COLO829 (cell line): ENCODE measurements around the gene GRB7.
"Not testable (repeated sequence)": the region's sequence is repeated elsewhere in the genome, so short reads cannot be mapped to it uniquely, and the experiment has no call there.

Experiments used
- DNase-seq: peaks from one replicate; pipeline ENCODE4 v3.0.0; 2012; ENCODE audit warnings: low spot score

GRB7 gene

DNA sequence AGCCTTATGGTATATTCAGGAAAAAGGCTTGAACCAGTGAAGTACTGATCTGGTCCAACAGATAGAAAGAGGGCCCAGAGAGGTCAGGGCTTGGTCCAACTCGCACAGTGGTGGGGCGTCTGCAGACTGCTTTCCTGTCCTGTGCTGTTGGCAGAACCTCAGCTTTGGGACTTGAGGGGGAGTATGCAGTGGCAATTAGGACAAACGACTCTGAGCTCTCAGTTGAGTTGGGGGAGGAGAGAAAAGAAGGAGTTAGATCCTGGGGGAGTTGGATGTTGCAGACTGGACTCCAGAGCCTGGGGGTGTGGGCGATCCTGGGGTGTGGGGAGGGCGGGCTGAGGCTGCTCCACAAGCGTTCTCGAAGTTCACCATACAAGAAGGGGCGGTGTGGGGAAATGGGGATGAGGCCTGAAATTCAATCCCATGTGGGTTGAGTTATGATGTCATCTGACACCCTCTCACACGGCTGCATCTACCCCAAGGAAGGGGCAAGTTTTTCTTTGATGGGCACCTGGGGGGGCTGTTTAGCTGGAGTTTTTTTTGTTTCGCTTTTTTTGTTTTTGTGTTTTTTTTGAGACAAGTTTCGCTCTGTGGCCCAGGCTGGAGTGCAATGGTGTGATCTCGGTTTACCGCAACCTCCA lies 14.6 kb downstream of the GRB7 start:
- no peak for DNase-seq

DNA sequence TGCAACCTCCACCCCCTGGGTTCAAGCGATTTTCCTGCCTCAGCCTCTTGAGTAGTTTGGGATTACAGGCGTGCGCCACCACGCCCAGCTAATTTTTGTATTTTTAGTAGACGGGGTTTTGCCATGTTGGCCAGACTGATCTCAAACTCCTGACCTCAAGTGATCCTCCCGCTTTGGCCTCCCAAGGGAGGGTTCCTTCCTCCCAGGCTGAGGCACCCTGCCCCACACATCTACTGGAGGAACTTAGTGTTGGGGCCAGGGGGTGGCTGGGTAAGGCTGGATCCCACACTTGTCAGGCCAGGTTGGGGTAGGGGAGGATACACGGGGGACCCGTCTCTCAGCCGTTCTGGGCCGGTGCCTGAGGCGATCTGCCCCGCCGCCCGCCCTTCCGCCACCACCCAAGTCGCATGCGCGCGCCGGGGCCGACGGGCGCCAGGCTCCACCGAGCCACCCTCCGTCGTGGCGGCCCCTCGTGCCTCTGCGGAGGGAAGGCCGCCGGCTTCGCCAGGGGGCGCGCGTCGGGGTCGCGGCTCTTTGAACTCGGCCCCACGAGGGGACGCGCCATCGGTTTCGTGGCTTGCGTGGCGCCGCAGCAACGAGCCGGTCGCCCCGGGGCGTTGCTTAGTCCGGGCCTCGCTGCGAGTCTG lies 15.9 kb downstream of the GRB7 start:
- DNase-seq = peak; percentile 27

DNA sequence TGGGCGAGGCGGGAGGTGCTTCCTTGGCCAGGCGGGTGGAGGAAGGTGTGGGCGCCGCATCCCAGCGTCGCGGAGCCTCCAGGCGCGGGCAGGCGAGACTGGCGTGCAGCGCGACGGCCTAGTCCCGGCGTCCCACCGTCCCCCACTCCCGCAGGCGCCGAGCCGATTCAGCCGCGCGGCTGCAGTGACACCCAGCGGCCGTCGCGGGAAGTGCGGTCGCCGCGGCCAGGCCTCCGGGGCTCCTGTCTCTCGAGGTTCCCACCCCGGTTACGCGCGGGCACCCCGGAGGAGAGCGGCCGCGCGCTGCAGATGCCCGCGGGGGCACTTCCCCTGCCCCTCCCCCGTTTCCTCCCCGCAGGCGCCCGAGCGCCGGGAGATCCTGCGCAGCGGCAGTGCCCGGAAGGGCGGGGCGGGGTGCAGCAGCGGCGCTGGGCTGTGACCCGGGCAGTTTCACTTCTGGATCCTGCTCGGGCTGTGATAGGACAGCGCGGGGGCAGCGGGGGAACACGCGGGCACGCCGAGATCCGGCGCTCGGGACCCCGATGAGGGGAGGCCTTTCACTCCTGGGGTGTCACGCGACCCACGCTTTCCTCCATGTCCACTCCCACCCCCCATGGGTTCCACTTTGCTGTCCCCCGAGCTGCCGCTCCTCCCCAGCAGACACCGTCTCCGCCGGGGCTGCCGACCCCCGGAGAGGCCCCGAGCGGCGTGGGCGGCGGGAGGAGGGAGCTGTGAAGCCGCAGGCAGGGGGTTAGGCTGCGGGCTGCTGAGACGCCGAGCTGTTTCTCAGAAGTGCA lies 16.6 kb downstream of the GRB7 start:
- DNase-seq = peak; percentile 84

DNA sequence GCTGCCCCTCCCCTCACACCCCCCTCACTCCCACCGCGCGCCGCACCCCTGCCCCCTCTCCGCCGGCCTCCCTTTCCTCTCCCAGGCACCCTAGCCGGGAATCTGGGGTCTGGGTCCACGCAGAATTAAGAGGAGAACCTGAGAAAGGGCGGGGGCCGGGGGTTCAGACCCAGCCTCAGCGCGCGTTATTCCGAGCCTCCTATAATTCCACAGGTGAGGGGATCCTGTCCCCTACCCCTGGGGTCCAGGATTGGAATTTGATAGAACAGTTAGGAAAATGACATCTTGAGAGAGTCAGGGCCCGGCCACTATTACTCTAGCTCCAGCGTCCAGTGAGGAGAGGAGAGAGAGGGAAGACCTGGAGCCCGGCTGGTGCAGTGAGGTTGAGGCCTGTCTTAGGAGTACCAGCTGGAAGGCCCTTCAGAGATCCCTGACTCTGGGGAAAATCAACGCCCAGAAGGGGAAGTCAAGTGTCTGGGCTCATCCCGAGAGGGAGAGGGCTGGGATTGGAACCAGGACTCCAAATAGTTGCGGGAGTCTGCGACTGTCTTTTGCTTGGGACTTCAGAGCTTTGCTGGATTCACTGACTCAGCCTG lies 17.3 kb downstream of the GRB7 start:
- DNase-seq = no peak

DNA sequence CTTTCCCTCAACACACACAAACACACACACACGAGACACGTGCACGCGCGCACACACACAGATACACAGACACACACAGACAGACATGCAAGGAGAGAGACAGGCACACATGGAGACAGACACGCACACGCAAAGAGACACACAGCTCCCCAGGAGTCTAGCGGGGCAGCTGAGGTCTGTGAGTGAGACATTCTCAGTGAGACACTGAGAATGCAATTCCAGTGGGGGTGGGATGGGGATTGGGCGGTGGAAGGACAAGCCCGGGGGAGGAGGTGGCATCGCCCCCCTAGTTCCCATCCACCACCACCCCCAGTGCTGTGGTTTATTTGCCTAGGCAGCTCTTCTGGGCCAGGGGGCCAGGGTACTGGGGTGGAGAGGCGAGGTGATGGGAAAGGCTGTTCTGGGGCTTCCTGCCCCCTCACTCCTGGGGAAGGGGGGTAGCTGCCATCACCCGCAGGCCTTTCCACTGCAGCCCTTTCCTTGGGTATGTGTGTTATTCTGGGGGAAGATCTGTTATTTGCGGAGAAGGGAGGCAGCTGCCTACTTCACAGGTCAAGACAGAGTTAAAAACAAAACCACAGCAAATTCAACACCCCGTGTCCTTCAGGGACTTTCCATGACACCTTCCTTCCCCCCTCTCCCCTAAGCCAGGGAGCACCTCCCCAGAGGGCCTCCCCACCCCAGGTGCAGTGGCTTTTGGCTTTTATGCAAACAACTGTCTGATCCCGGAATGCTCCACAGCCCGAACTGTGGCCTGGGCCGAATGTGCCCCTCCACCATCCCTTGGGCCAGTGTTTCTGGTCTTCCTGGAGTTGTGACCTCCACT lies 18.0 kb downstream of the GRB7 start:
- DNase-seq = no peak

DNA sequence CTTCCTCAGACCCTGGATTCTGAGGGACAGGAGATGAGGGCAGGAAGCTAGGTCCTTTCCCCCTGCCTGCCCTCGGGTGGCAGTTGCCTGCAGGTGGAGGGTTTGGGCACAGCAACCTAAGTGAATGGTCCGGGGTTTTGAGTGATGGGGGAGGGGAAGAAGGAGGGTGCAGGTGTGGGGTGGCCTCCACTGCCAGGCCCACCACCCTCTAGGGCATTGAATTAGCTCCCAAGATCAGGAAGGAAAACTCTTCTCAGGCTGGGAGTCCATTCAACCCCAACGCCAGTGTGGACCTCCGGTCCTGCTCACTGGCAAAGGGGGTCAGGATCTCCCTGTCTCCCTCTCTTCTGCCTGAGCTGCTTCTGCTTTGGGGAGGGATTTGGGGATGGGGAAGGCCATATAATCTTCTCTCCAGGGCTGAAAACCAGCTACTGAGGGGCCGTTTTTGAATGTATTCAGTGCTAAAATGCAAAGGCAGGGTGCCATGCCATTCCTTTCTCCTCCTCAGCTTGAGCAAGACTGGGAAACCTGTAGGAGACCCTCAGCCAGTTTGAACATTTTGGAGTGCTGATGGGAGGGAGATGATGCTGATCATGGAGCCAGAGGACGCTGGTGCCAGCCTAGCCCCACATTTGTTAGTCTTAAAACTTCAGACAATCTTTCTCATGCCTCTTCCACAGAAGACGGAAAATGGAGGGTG lies 18.8 kb downstream of the GRB7 start:
- DNase-seq = no peak

DNA sequence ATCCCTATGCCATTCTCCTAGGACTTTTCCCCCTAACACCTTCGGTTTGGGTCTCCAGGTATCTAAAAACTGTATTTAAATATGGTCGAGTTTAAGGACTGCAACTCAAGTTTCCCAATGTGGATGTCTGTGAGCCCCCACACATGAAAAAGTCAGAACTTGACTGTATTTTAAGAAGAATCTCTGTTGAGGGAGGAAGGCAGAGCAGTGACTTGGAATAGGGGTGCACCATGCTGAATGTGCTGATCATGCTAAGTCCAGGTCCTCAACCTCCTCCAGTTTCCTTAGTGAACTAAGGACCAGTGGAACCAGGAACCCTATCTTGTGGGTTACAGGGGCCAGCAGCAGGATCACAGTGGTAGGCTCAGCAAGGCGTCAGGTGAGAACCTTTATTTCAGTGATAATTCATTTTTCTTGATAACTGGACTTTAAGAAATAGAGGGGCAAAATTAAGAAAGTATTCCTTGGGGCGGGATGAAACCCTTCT lies 19.5 kb downstream of the GRB7 start:
- DNase-seq = no peak

DNA sequence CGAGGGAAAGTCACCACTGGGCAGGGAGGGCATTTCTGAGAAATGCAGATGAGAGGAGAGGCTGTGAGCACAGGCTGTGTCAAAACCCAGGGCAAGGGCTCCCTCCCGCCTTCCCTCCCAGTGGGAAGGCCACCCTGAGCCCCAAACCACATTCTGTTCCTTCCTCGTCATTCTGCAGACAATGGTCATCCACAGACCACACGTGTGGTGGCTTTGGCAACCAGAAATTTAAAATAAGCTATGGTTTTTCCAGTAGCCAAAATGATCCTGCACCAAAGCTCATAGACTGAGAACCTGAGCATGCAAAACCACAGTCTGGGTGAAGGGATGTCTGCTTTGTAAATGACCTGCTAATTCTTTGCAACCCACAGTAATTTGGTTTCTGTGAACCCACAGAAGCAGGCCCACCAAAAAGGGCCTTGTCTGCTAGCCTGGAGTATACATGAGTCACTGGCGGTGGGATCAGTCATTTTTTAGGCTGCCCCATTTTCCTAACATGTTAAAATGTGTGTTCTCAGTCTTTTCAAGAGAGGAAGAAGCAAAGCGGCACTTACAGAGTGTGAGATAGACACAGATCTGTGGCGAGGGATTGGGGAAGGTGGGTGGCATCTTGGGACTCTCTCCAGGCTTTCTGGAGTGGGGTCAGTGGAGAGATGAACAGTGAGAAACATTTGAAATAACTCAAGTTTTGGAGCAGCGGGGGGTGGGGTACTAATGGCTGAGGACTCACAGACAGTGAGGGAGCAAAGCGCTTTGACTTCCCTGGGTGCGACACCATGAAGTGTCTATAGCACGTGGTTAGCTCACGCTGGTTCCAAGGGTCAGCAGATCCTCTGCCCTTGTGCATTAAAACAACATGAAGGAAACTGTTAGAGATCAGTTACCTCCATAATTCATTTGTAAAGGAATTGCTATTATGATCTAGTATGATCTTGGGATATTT lies 20.5 kb downstream of the GRB7 start:
- DNase-seq = no peak

DNA sequence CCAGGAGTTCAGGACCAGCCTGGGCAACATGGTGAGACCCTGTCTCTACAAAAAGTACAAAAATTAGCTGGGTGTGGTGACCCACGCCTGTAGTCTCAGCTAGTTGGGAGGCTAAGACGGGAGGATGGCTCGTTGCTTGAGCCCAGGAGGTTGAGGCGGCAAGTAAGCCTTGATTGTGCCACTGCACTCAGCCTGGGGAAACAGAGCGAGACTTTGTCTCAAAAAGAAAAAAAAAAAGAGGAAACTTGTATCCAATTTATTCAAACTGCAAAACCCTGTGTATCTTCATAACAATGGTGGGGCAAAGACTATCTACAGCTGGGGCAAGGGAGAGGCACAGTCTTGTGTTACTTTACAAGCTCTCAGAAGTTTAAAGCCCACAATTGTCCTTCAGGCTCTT lies 21.5 kb downstream of the GRB7 start:
- DNase-seq = no peak

DNA sequence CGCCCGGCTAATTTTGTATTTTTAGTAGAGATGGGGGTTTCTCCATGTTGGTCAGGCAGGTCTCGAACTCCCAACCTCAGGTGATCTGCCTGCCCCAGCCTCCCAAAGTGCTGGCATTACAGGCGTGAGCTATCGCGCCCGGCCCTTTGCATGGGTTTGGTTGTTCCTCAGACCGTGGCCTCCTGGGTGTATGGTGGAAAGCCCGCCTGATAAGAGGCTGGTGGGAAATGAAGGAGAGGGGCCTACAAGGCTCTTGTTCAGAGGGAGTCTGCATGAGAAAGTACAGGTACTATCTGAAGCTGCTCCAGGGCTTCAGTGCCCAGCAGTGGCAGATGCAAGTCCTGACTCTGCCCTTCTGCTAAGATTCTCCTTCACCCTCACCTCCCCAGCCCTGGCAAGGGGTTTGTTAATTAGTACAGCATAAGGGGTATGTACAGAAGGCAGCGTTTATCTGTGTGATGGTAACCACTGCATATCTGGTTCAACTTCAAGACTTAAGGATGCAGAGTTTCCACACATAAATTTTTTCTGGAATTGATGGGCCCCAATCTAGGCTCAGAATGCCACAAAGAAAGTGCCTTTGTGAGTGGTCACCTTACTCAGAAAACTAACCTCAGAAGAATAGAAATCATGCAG lies 24.2 kb downstream of the GRB7 start:
- DNase-seq = no peak

DNA sequence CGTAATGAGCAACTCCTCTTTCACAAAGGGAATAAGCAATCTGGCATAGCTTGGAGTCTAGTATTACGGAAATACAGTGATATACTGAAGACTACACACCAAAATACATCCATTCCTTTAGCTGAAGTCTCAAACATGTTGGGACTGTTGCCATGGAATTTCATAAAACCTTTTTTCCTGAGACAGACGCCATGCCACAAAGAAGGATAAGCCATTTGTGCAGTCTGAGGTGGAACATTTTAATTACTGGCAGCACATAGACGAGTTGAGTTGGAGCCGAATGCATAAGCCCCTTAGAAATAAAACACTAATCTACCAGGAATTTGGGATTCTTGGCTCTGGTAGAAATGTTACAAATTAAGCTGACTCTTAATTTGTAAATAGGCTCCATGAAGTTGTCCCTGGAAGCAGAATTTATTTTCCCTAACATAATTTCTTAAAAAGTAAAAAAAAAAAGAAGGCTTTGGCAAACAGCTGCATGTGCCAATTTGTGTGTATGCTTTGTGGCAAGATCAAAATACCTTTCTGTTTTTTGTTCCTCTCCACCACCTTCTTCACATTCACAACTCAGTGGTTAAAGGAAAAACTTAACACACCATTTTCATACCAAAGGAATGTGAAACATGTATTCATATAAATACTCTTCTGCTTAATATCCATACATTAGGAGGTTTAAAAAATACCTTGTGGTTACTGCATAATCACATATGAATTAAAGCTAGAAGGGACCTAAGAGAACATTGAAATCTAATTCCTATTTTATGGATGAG lies 25.5 kb downstream of the GRB7 start:
- DNase-seq = no peak

DNA sequence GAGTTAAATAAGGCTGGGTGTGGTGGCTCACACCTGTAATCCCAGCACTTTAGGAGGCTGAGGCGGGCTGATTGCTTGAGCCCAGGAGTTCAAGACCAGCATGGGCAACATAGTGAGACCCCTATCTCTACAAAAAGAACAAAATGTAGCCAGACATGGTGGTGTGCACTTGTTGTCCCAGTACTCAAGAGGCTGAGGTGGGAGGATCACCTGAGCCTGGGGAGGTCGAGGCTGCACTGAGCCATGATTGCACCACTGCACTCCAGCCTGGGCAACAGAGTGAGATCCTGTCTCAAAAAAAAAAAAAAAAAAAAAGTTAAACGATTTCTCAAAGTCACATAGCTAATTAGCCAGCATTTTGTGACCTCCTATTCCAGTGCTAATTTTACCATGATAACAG lies 26.4 kb downstream of the GRB7 start:
- not testable (repeated sequence) for DNase-seq

DNA sequence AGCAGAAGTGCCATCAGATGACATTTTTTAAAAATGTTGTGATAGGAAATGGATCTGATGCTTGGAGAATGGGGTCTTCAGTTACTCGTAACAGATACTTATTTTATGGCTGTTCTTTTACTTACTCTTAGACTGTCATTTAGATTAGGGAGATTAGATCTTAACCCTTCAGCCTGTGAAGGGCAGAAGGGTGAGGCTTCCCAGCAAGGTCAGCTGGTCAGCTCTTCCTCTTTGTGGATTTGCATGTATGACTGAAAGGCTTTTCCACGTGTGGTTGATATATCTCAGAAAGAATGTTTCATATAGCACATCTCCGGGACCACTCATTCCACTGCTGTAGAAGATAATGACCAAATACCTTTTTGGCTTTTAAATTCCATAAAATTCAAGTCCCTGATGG lies 27.4 kb downstream of the GRB7 start:
- DNase-seq = no peak

DNA sequence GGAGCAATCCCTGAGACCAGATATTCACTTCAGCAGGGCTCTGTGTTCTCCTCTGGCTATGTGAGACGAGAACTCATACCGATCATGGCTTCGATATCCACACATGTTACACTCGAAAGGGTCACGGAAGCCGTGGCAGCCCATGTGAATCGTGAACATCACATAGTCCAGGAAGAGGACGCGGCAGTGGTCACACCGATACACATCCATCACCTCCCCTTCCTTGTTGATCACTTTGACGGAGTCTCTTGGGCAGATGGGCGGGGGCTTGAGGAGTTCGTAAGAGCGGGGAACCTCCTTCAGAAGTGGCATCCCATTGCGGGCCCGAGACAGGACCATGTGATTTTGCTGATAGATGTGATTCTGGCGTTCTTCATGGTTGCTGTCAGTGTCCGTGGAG lies 28.0 kb downstream of the GRB7 start:
- DNase-seq = no peak

DNA sequence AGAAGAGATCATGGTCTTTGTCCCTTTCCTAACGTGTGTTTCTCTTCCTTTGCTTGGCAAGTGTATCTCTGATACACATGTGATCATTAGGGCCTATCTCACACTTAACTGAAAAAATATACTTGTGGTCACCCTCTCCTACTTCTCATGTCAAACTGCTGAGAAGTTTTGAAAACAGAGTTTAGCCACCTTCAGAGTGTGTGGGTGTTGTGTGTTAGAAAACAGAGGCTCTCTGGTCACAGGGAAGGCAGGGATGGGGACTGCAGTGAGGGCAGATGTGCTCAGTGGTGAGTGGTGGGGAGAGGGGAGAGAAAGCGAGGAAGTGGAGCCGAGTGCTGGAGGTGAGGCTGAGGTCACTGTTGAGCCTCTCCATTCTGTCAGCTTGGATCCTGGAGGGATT lies 29.4 kb downstream of the GRB7 start:
- DNase-seq = no peak

DNA sequence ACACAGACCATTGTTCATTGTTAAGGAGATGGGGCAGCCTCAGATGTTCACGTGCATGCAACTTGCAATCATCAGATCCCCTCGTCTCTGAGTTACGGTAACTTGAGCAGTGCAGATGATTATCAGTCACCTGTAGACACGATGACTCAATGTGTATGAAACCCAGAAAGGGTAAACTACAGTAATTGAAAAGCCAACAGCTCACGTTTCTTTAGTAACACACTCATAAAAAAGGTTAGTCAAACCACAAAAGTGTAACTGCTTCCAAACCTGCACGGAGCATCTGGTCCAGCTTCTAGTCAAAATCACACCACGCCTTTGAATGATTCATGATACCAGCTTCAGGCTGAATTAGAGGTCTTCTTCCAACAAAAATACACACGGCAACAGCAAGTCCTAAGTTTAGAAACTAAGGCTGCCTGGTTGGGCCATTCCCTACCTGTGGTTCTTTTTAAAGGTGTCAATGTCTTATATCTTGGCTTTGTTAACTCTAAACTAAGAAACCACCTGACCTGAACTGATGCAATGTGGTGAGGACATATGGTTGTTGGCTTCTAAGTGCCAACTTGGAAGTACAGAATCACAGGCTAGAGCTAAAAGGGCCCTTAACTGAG lies 32.3 kb downstream of the GRB7 start:
- DNase-seq = no peak

DNA sequence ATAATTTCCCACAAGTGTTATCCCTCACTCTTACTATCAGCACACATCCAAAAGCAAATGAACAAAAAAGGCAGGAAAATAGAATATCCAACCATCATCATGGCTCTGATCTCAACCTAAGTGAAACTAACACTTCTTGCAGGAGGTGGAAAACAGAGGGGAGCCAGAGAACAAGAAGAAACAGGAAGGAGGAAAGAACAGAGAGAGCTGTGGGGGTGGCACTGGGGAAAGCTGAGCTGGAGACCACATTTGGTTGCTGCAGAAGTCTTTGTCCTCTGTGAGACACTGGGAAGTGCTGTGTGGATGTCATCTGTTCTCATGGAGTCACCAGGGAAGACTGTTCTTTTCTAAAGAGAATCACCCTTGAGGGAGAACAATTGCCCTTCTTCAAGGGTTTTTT lies 34.7 kb downstream of the GRB7 start:
- no peak for DNase-seq
